GM23338 (cell line): ENCODE data around the gene DCAF7. TPM values are rescaled to one million over a fixed set of nuclear protein-coding genes. Genes with fewer than 3 reads are reported as not detected.

ENCODE experiments used
- ATAC-seq: fragments of 200-7000 bp; cut with Tn5 transposase; 3 replicates; pipeline ENCODE4 v1.9.1; 2020
- DNase-seq: peaks from one replicate; pipeline ENCODE4 v3.0.0-alpha.2; 2015; ENCODE audit warnings: low spot score
- H2AFZ ChIP-seq: fragments of 200-600 bp; sonication (generic); 2 replicates; pipeline ENCODE4 v1.8.0; 2016; ENCODE audit warnings: antibody characterized with exemption, mild to moderate bottlenecking, moderate library complexity
- H3F3A ChIP-seq: fragments of 200-600 bp; sonication (generic); replicated peaks from 2 replicates; pipeline ENCODE4 v1.8.0; 2017; ENCODE audit warnings: antibody characterized with exemption, mixed run types, low read depth
- H3K27ac ChIP-seq: fragments of 200-600 bp; sonication (generic); 2 replicates; pipeline ENCODE4 v1.6.1; 2016; ENCODE audit warnings: low read depth
- H3K27me3 ChIP-seq: fragments of 200-600 bp; sonication (generic); 2 replicates; pipeline ENCODE4 v1.8.0; 2016; ENCODE audit warnings: mild to moderate bottlenecking, mixed run types, moderate library complexity; ENCODE audit not compliant: insufficient read depth
- H3K36me3 ChIP-seq: fragments of 200-600 bp; sonication (generic); 2 replicates; pipeline ENCODE4 v1.8.0; 2016; ENCODE audit warnings: mild to moderate bottlenecking; ENCODE audit not compliant: insufficient read depth
- H3K4me1 ChIP-seq: fragments of 200-600 bp; sonication (generic); 2 replicates; pipeline ENCODE4 v1.8.0; 2016; ENCODE audit warnings: mild to moderate bottlenecking, moderate library complexity; ENCODE audit not compliant: insufficient read depth
- H3K4me2 ChIP-seq: fragments of 200-600 bp; sonication (generic); 2 replicates; pipeline ENCODE4 v1.7.1; 2017; ENCODE audit warnings: mixed run types
- H3K4me3 ChIP-seq: fragments of 200-600 bp; sonication (generic); 2 replicates; pipeline ENCODE4 v1.6.1; 2016; ENCODE audit warnings: mixed run types
- H3K79me2 ChIP-seq: fragments of 200-600 bp; sonication (generic); replicated peaks from 2 replicates; pipeline ENCODE4 v1.8.0; 2017; ENCODE audit warnings: mild to moderate bottlenecking; ENCODE audit not compliant: insufficient read depth
- H3K9me2 ChIP-seq: fragments of 200-600 bp; sonication (generic); 2 replicates; pipeline ENCODE4 v1.8.0; 2017; ENCODE audit not compliant: insufficient read depth
- H4K20me1 ChIP-seq: fragments of 200-600 bp; sonication (generic); replicated peaks from 2 replicates; pipeline ENCODE4 v1.8.0; 2017; ENCODE audit warnings: mild to moderate bottlenecking; ENCODE audit not compliant: insufficient read depth
- H3K27ac Mint-ChIP-seq: 2 replicates; pipeline ENCODE4 v1.8.0; 2020; ENCODE audit warnings: inconsistent platforms, mild to moderate bottlenecking, moderate library complexity, mixed read lengths
- H3K27me3 Mint-ChIP-seq: 3 replicates; pipeline ENCODE4 v1.8.0; 2022; ENCODE audit warnings: low read depth, mild to moderate bottlenecking, moderate library complexity, mixed read lengths, inconsistent platforms; ENCODE audit not compliant: insufficient read depth, poor library complexity
- H3K36me3 Mint-ChIP-seq: 3 replicates; pipeline ENCODE4 v1.8.0; 2021; ENCODE audit warnings: low read depth, mild to moderate bottlenecking, inconsistent platforms, moderate library complexity, mixed read lengths
- H3K4me1 Mint-ChIP-seq: 3 replicates; pipeline ENCODE4 v1.8.0; 2020; ENCODE audit warnings: mild to moderate bottlenecking, inconsistent platforms, mixed read lengths
- H3K4me3 Mint-ChIP-seq: 3 replicates; pipeline ENCODE4 v1.8.0; 2021; ENCODE audit warnings: moderate library complexity, mild to moderate bottlenecking, inconsistent platforms, mixed read lengths
- H3K9me3 Mint-ChIP-seq: 3 replicates; pipeline ENCODE4 v1.8.0; 2020; ENCODE audit warnings: moderate library complexity, mild to moderate bottlenecking, inconsistent platforms, mixed read lengths
- JUNB ChIP-seq: IDR thresholded peaks from one replicate; pipeline ENCODE4 v1.6.1; 2016; ENCODE audit warnings: antibody characterized with exemption; ENCODE audit not compliant: unreplicated experiment
- POLR2AphosphoS5 ChIP-seq: IDR thresholded peaks from 2 replicates; pipeline ENCODE4 v1.6.1; 2016; ENCODE audit warnings: antibody characterized with exemption, low read depth
- STAT1 ChIP-seq: IDR thresholded peaks from one replicate; pipeline ENCODE4 v1.6.1; 2016; ENCODE audit warnings: antibody characterized with exemption; ENCODE audit not compliant: unreplicated experiment
- ZNF114 ChIP-seq: fragments of 250-450 bp; sonication (Bioruptor Pico); IDR thresholded peaks from 2 replicates; pipeline ENCODE4 v1.5.0; 2020; ENCODE audit warnings: mild to moderate bottlenecking, moderate library complexity
- ZNF331 ChIP-seq: fragments of 250-450 bp; sonication (Bioruptor Pico); IDR thresholded peaks from 2 replicates; pipeline ENCODE4 v1.5.0; 2020; ENCODE audit warnings: low read depth, mild to moderate bottlenecking, moderate library complexity
- polyA plus RNA-seq: library from polyadenylated mRNA; unstranded; fragments of >200 nt; fragmentation: Nextera tagmentation; extraction: Ambion mirVana; gene quantifications from 2 replicates; pipeline ENCODE4 v1.2.1, GENCODE V29; 2016
- total RNA-seq: library from RNA; depleted of rRNA; stranded (reverse); fragments of >200 nt; shearing (Covaris generic); gene quantifications from 2 replicates; pipeline ENCODE4 v1.2.3, GENCODE V29; 2014
- TF ChIP-seq, protein P1 (sequence below): fragments of 250-450 bp; sonication (Bioruptor Pico); IDR thresholded peaks from 2 replicates; pipeline ENCODE4 v1.5.0; 2020; ENCODE audit warnings: mild to moderate bottlenecking, moderate library complexity
- TF ChIP-seq, protein P2 (sequence below), 2 experiments: fragments of 200-600 bp in 1 of 2; sonication (generic) in 1 of 2; conservative IDR thresholded peaks; 2 replicates each; pipeline versions ENCODE4 v1.5.1 to v1.6.1; 2016 to 2017; ENCODE audit warnings: antibody characterized with exemption in 2 of 2, low read depth in 2 of 2, mild to moderate bottlenecking in 2 of 2, moderate library complexity in 1 of 2

DCAF7 gene
- total and polyA plus RNA-seq, 2 experiments from 2014 or later: 31.3 to 60.1 TPM

DNA sequence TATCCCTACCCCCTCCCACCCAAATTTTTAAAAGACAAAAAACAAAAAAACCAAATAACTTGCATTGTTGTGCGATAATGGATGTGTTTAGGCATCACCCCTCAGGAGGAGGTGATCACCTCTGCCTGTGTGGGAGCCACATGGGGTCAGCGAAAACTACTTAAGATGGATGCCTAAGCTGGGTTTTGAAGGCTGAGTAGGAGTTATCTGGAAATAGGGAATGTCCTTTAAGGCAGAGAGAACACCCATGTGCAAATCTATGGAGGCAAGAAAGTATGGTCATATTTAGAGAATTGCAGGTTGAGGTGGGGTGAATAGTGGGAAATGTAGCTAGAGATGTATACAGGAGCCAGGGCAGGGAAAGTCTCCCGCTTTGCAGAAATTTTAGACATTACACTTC, 44.9 kb downstream of the DCAF7 start (continued):
- TF ChIP-seq, protein P1, sequence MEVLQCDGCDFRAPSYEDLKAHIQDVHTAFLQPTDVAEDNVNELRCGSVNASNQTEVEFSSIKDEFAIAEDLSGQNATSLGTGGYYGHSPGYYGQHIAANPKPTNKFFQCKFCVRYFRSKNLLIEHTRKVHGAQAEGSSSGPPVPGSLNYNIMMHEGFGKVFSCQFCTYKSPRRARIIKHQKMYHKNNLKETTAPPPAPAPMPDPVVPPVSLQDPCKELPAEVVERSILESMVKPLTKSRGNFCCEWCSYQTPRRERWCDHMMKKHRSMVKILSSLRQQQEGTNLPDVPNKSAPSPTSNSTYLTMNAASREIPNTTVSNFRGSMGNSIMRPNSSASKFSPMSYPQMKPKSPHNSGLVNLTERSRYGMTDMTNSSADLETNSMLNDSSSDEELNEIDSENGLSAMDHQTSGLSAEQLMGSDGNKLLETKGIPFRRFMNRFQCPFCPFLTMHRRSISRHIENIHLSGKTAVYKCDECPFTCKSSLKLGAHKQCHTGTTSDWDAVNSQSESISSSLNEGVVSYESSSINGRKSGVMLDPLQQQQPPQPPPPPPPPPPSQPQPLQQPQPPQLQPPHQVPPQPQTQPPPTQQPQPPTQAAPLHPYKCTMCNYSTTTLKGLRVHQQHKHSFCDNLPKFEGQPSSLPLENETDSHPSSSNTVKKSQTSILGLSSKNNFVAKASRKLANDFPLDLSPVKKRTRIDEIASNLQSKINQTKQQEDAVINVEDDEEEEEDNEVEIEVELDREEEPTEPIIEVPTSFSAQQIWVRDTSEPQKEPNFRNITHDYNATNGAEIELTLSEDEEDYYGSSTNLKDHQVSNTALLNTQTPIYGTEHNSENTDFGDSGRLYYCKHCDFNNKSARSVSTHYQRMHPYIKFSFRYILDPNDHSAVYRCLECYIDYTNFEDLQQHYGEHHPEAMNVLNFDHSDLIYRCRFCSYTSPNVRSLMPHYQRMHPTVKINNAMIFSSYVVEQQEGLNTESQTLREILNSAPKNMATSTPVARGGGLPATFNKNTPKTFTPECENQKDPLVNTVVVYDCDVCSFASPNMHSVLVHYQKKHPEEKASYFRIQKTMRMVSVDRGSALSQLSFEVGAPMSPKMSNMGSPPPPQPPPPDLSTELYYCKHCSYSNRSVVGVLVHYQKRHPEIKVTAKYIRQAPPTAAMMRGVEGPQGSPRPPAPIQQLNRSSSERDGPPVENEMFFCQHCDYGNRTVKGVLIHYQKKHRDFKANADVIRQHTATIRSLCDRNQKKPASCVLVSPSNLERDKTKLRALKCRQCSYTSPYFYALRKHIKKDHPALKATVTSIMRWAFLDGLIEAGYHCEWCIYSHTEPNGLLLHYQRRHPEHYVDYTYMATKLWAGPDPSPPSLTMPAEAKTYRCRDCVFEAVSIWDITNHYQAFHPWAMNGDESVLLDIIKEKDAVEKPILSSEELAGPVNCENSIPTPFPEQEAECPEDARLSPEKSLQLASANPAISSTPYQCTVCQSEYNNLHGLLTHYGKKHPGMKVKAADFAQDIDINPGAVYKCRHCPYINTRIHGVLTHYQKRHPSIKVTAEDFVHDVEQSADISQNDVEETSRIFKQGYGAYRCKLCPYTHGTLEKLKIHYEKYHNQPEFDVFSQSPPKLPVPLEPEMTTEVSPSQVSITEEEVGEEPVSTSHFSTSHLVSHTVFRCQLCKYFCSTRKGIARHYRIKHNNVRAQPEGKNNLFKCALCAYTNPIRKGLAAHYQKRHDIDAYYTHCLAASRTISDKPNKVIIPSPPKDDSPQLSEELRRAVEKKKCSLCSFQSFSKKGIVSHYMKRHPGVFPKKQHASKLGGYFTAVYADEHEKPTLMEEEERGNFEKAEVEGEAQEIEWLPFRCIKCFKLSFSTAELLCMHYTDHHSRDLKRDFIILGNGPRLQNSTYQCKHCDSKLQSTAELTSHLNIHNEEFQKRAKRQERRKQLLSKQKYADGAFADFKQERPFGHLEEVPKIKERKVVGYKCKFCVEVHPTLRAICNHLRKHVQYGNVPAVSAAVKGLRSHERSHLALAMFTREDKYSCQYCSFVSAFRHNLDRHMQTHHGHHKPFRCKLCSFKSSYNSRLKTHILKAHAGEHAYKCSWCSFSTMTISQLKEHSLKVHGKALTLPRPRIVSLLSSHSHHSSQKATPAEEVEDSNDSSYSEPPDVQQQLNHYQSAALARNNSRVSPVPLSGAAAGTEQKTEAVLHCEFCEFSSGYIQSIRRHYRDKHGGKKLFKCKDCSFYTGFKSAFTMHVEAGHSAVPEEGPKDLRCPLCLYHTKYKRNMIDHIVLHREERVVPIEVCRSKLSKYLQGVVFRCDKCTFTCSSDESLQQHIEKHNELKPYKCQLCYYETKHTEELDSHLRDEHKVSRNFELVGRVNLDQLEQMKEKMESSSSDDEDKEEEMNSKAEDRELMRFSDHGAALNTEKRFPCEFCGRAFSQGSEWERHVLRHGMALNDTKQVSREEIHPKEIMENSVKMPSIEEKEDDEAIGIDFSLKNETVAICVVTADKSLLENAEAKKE (CRISPR knock-in tag): no peak
- TF ChIP-seq ZNF114: no peak
- no peak for TF ChIP-seq ZNF331
- TF ChIP-seq, protein P2, sequence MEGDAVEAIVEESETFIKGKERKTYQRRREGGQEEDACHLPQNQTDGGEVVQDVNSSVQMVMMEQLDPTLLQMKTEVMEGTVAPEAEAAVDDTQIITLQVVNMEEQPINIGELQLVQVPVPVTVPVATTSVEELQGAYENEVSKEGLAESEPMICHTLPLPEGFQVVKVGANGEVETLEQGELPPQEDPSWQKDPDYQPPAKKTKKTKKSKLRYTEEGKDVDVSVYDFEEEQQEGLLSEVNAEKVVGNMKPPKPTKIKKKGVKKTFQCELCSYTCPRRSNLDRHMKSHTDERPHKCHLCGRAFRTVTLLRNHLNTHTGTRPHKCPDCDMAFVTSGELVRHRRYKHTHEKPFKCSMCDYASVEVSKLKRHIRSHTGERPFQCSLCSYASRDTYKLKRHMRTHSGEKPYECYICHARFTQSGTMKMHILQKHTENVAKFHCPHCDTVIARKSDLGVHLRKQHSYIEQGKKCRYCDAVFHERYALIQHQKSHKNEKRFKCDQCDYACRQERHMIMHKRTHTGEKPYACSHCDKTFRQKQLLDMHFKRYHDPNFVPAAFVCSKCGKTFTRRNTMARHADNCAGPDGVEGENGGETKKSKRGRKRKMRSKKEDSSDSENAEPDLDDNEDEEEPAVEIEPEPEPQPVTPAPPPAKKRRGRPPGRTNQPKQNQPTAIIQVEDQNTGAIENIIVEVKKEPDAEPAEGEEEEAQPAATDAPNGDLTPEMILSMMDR (conservative IDR thresholded peaks at IDR 0.05; ENCODE audit: low read depth in 2 of 2): no peak

- Mint-ChIP-seq H3K27ac (no peak overlapping the region), H3K27me3 (peaks cover 9% of the 10 kb centered on the region)
- H3K79me2 ChIP-seq: peaks cover 4% of the 10 kb centered on the region; the same call in 1 of the 2 replicates
- TF ChIP-seq, protein P1 (CRISPR knock-in tag): no peak
- TF ChIP-seq ZNF331 (no peak), STAT1 (no peak), JUNB (no peak), POLR2AphosphoS5 (no peak)
Measured at GRCh38 chr17:63596856-63597586, 46.7 kb downstream of the DCAF7 start.

More at GRCh38 chr17:63596856-63597586, 46.7 kb downstream of the DCAF7 start:
- H3K4me2 ChIP-seq: no peak overlapping the region
- no peak for DNase-seq
- H3K27me3 ChIP-seq: no peaks in the 10 kb centered on the region
- no peaks in the 10 kb centered on the region for H4K20me1 ChIP-seq
- no peak overlapping the region for H3K27ac ChIP-seq
- Mint-ChIP-seq H3K9me3 (no peaks in the 10 kb centered on the region), H3K4me3 (no peak overlapping the region), H3K36me3 (no peaks in the 10 kb centered on the region), H3K4me1 (peaks cover 8% of the 10 kb centered on the region; the same call in 2 of the 3 replicates)
- no peak overlapping the region for H3K4me3 ChIP-seq
- no peaks in the 10 kb centered on the region for H3F3A ChIP-seq
- peaks cover 6% of the 10 kb centered on the region; the same call in 1 of the 2 replicates for H3K4me1 ChIP-seq
- no peaks in the 10 kb centered on the region for H3K9me2 ChIP-seq
- peaks cover 3% of the 10 kb centered on the region; the same call in 1 of the 2 replicates for H3K36me3 ChIP-seq
- ATAC-seq: no peak
- no peak overlapping the region for H2AFZ ChIP-seq
